Caki2 (cell line): Measurements from ENCODE around the gene CAPZA1. TPM values are rescaled to one million over a fixed set of nuclear protein-coding genes. Genes with fewer than 3 reads are reported as not detected.

Experiments
- DNase-seq: peaks from one replicate; pipeline ENCODE4 v3.0.0-alpha.2; 2015; ENCODE audit warnings: low read depth
- in situ Hi-C: cut with HindIII; loops from 2 replicates; pipeline ENCODE4 v1.10.0; 2016; ENCODE audit warnings: low sequenced_read_pairs, low pct_unique_long_range_greater_than_20kb, mixed read lengths
- total RNA-seq: library from RNA; depleted of rRNA; stranded (reverse); fragments of >200 nt; shearing (Covaris generic); gene quantifications from 2 replicates; pipeline ENCODE4 v1.2.3, GENCODE V29; 2014; ENCODE audit warnings: low replicate concordance

CAPZA1 gene
- total RNA-seq, 1 experiment from 2014 or later, result 192 TPM

GRCh38 chr1:112694363-112694929 is 74.8 kb downstream of the CAPZA1 start:
- in situ Hi-C loops, result no loop called here
- no peak for DNase-seq

GRCh38 chr1:112695276-112695675 is 75.6 kb downstream of the CAPZA1 start:
- DNase-seq, result no peak
- in situ Hi-C loops, result no loop called here

GRCh38 chr1:112696578-112697314 is 77.1 kb downstream of the CAPZA1 start:
- DNase-seq, result no peak
- in situ Hi-C loops, result no loop called here

- in situ Hi-C loops, result no loop called here
- no peak for DNase-seq
These were observed 78.2 kb downstream of the CAPZA1 start for GRCh38 chr1:112697781-112698201.

GRCh38 chr1:112698366-112699310 is 79.0 kb downstream of the CAPZA1 start:
- in situ Hi-C loops, result no loop called here
- no peak for DNase-seq

GRCh38 chr1:112699425-112700144 is 80.0 kb downstream of the CAPZA1 start:
- DNase-seq, result no peak
- in situ Hi-C loops, result no loop called here

- DNase-seq, result peak; percentile 83
- in situ Hi-C loops, result no loop called here
These were observed 80.9 kb downstream of the CAPZA1 start for GRCh38 chr1:112700290-112701226.

GRCh38 chr1:112701227-112702066 is 81.8 kb downstream of the CAPZA1 start:
- in situ Hi-C loops, result no loop called here

GRCh38 chr1:112702067-112702395 is 82.4 kb downstream of the CAPZA1 start:
- no peak for DNase-seq
- in situ Hi-C loops, result no loop called here

More at GRCh38 chr1:112701227-112702066, 81.8 kb downstream of the CAPZA1 start:
- DNase-seq, result no peak

GRCh38 chr1:112702420-112703261 is 83.0 kb downstream of the CAPZA1 start:
- in situ Hi-C loops, result no loop called here
- DNase-seq, result no peak

- in situ Hi-C loops, result no loop called here
These were observed 84.1 kb downstream of the CAPZA1 start for GRCh38 chr1:112703706-112704105.

GRCh38 chr1:112704391-112704933 is 84.8 kb downstream of the CAPZA1 start:
- no peak for DNase-seq
- in situ Hi-C loops, result no loop called here

More at GRCh38 chr1:112703706-112704105, 84.1 kb downstream of the CAPZA1 start:
- DNase-seq, result no peak

GRCh38 chr1:112704934-112705627 is 85.4 kb downstream of the CAPZA1 start:
- in situ Hi-C loops, result no loop called here

GRCh38 chr1:112706505-112707220 is 87.0 kb downstream of the CAPZA1 start, which contains the start of gene RHOC:
TSS of gene RHOC (minus strand) at chr1:112707127. CDS start at chr1:112703799, 3,328 bp downstream.
- in situ Hi-C loops, result no loop called here
- peak; percentile 33 for DNase-seq

More at GRCh38 chr1:112704934-112705627, 85.4 kb downstream of the CAPZA1 start:
- peak; percentile 96 for DNase-seq
